ENCODE measurements around the gene COX18.

The COX18 gene, protein sequence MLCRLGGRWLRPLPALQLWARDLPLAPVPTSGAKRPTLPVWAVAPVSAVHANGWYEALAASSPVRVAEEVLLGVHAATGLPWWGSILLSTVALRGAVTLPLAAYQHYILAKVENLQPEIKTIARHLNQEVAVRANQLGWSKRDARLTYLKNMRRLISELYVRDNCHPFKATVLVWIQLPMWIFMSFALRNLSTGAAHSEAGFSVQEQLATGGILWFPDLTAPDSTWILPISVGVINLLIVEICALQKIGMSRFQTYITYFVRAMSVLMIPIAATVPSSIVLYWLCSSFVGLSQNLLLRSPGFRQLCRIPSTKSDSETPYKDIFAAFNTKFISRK

DNA sequence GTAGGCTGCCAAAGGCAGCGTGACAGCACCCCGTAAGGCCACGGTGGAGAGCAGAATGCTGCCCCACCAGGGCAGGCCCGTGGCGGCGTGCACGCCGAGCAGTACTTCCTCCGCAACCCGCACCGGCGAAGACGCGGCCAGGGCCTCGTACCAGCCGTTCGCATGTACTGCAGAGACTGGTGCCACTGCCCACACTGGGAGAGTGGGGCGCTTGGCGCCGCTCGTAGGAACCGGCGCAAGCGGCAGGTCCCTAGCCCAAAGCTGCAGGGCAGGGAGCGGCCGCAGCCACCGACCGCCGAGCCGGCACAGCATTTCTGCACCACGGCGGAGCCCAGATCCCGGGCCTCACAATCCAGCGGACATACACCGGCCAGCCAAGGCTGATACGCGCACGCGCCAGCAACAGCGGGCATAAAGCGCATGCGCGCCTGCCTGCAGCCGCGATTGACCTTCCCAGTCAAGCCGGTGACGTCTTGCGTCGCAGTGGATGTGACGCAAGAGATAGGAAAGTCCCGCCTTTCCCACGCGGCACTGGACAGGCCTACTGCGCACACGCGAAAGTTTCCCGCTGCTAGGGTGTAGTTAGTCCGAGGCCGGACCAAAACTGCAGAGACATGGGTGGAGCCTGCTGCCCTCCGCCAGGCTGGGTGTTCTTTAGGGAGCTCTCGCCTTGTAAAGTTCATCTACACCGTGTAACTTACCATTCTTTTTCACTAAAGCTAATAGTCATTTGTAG is at the start of gene COX18:
Gene COX18, minus strand, starts transcription at position 379 of the 736 bp plus-strand sequence. Its CDS starts 67 bp downstream, at position 312.
- peak; percentile 90 for DNase-seq (ENCODE audit: low read depth)

DNA sequence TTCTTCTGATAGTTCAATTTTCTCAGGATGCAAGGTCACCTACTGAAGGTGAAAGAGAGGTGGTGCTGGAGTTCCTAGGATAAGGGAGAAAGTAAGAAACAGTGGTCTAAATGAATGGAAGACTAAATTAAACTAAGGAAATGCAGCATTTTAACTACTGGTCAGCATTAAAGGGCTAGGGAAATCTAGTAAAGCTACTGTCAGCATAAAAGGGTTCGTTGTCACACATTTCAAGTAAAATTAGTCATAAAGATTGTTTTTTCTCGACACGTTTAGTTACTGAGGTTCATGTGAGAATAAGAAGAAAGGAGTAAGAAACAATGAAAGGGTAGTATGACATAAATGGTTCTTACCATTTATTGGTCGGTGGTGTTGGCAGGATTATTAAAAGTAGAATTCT is 40.0 kb upstream of the COX18 start:
- no peak for DNase-seq (ENCODE audit: low read depth)

DNA sequence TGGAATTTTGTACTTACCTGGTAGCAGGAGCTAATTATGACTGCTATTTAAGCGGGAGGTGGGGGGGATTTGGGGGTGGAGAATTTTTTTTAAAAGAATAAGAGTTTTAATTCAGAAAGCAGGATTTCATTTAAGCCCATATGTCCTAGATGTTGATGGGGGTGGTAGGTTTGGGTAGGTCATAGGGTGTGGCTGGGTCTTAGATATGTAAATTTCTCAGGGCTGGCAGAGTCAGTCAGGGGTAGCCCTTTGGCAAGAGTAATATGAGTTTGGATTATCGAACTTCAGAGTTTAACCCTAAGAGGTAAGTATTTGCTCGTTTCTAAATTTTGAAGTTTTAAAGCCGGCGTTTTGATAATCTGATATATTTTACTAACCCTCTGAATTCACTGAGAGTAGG is 35.2 kb upstream of the COX18 start:
- no peak for DNase-seq (ENCODE audit: low read depth)

DNA sequence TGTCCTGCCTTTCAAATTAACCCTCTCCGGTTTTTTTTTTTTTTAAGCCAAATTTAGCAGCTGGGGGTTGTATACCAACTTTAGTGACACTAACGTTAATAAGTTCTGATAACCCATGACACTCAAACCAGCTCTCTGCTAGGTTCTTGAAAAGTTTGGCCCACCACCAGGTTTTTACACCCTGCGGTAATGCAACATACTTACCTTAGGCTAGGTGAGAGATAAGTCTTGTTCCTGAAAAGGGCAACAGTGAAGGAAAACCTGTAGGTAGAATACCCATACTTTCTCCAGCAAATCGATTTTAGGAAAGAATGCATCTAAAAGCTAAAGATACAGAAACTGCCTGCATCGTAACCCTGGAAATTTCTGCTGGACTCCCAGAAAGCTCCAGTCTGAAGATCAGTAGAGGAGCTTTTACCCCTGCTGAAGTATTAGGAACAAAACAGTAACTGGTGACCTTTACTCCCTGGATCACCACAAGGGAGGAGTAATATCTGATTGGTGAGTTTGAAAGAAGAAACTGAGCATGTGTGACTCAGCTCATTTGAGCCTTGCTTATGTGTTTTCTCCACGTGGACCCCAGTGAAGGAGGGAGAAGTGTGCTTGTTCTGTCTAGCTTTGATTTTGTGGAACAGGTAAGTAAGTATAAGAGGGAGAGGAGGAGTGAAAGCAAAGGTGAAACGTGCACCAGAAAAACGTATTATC is 34.4 kb upstream of the COX18 start:
- no peak for DNase-seq (ENCODE audit: low read depth)

DNA sequence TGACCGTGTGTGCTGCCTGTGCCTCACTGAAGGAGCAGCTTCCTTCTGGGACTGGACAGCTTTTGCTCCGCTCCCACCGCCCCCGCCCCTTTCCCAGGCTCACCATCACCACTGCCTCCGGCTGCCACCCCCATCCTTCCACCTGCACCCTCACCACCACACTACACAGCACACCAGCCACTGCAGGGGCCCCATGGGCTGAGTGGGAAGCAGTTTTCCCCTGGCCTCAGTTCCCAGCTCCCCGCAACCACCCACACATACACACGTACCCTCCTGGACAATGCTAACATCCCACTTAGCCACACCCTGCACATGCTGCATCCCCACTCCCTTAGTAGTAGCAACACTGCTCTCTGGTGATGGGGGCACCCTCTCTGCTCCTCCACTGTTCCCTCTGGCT is 29.6 kb upstream of the COX18 start:
- no peak for DNase-seq (ENCODE audit: low read depth)

DNA sequence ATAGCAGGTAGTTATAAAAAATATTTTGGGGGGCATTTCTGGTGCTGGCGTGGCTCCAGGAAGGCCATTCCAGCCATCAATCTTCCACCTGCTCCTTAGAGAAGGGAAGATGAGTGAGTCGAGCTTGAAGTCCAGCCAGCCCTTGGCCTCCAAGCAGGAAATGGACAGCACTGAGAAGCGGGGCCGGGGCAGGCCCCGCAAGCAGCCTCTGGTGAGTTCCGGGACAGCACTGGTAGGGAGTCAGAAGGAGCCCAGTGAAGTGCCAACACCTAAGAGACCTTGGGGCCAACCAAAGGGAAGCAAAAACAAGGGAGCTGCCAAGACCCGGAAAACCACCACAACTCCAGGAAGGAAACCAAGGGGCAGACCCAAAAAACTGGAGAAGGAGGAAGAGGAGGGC is 29.2 kb upstream of the COX18 start:
- no peak for DNase-seq (ENCODE audit: low read depth)

DNA sequence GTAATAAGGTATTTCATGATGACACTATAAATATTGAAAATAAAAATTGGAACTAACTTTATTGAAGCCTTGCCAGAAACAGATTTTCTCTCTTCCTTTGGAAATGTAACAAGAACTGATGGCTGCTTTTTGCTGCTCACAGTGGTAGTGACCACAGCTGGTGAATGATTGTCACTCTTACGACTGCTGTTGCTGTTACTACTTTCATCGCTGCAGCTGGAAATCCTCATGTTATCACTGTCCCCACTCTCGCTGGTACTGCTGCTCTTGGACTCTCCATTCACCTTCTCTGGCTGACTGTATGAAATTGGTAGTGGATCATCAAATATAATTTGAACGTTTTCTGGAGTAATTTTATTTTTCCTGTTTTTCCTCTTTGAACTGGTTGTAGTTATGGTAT is 28.5 kb upstream of the COX18 start:
- DNase-seq (ENCODE audit: low read depth) = no peak

DNA sequence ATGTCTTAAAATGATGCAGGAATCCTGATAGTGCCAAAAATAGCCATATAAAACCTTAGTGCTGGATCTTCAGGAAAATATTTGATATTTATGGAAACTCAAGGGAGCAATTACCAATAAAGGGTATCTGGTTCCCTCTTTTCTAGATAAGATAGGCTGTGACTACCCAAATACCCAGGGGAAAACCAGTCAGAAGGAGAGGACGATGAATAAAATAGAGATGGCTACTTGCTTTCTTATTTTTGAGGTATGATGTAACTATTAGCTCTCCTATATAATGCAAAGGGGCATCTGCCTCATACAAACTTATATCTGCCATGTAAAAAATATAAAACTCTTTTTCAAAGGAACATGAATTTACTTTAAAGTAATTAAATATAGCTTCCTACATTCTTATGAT is 23.4 kb upstream of the COX18 start:
- no peak for DNase-seq (ENCODE audit: low read depth)

DNA sequence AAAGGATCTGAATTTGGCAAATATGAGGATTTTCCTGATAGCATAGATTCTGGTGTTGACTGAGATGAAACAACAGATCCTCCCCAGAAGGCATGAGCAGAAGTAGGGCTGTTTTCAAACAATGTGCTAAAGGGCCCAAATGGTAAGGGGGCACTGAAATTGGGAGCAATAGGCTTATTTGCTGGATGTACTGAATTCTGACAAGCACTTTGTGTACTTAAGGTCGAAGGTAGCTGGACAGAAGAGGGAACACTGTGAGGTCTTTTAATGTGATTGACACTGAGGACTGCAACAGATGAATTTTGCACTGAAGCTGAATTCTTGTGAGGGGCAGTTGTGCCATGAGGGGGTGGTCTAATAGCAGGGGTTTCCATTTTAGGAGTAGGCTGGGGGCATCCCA is 21.2 kb upstream of the COX18 start:
- no peak for DNase-seq (ENCODE audit: low read depth)

DNA sequence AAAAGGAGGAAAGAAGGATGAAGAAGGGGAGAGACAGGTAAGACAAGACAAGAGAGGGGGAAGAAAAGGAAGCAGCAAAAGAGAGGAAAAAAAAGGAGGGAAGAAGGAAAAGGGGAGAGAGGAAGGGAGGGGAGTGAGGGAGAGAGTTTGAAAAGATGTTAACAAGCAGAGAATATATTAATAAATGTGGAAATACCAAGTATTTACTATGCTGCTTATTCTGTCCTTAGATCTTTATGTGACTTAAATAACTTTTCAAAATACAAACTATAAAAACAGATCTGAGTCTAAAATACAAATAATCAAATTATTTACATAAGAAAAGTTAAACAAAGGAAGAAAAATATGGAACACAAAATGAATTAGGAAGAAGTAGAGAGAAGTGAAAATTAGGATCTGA is 18.4 kb upstream of the COX18 start:
- DNase-seq (ENCODE audit: low read depth) = no peak

DNA sequence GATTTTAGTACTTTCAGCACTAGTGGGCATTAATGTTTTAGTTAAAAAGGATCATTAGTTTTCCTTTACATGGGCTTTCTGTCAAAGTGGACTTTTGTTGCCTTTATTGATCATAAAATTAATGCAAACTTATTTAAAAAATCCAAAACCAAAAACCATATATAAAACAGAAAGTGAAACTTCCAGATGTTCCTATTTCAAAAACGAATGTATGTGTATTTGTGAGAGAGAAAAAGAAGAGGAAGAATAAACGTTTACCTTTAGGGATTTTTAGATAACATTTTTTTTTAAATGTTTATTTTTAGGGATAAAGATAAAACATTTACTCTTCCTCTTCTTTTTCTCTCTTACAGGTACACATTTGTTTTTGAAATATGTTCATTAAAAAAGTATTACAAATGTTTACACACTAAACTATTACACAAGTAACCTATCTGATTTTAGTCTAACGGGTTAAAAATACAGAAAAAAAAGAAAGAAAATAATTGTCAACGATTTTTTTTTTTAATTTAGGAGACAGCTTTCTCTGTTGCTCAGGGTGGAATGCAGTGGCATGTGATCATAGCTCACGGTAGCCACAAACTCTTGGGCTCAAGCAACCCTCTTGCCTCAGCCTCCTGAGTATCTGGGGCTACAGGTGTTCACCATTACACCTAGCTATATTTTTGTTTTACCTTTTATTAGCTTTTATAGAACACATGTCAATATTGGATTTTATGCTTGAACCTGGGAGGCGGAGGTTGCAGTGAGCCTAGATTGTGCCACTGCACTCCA is 16.8 kb upstream of the COX18 start:
- no peak for DNase-seq (ENCODE audit: low read depth)

DNA sequence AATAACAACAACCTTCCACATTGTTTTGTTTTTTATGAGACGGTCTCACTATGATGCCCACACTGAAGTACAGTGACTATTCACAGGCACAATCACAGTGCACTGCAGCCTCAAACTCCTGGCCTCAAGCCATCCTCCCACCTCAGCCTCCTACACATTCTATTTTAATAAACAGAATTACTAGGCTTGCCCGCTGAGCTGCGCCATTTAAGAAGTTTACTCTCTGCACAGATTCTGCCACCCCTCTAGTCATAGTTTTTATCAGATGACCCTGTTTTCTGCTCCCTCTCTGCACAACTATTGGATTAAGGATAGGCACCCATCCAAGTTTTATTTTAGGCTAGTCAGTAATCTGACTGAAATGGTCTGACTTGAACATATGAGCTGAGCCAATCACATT is 11.3 kb upstream of the COX18 start:
- DNase-seq (ENCODE audit: low read depth) = no peak

DNA sequence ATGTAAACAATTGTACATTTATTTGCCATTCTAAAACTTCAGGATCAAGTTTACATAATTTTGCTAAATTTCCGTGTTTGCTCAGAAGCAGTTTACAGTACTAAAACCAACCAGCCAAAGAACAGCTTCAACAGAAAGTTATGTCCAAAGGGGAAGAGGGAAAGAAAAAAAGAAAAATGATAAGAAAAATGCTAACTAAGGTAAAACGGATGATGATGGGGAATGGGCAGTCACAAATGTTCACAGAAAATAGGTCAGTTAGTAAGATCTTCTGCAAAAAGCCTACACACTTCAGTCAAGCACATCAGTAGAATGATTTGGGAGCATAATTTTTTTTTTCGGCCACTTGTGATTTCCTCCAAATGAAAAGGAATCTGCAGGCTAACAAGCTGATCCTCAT is 6.3 kb upstream of the COX18 start:
- no peak for DNase-seq (ENCODE audit: low read depth)

DNA sequence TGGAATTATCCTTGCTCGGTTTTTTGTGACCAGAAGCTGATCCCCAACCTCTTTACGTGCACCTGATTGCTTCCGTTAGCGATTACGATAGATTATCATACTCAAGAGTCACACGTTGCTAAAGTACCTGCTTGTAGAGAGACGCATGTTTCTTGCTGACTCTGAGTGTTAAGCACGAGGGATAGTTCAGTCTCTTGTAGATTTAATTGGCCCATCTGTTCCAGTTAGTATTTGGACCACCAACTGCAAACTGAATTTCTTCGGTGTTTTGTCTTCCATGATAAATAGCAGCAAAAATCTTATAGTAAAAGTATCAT is 516 bp upstream of the COX18 start:
- no peak for DNase-seq (ENCODE audit: low read depth)

DNA sequence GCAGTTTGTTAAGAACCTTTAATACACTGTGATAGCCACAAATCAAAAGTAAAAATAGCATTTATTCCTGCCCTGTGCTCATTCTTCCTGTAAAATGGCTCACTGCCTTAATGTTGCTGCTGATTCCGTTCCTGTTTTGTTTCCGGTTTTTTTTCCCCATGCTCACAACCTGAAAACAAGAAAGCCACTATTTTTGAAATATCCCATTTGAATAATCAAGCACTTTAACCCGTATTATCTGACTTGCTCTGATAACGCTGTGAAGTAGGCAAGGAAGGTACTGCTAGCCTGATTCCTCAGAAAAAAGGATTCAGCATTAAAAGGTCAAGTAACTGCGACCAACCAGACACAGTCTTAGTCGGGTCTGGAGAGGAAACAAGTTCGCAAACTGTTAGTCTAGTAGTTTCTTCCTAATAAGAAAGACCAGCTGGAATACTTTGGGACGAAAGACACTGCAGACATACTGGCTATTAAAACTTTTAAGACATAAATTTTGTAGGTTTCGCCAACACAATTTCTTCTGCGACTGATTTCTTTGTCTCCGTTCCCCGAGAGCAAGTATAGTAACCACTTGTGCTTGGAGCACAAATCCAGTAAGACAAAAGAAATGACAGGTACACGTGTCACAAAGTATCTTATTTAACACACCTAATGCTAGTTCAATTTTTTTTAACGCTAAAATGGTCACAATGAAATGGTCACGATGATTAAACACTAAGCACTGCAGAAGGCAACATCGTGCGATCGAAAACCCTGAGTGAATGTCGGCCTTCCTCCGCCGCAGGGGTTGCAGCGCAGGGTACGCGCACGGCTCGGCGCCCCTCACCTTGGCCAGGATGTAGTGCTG is 802 bp downstream of the COX18 start:
- DNase-seq (ENCODE audit: low read depth) = no peak

DNA sequence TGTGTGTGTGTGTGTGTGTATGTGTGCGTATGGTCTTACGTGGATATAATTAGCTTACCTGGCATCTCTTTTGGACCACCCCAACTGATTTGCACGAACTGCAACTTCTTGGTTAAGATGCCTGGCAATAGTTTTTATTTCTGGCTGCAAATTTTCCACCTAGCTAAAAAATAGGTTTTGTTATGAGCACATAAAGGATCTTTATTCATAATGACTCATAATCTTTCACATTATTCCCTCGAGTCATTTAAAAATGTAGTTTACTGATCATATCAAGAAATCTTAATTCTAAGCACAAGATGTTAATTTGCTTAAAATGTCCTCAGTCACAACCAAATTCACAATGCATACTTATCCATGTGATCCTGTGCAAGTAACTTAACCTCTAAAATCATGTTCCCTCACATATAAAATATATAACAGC is 1.5 kb downstream of the COX18 start:
- DNase-seq (ENCODE audit: low read depth) = no peak

DNA sequence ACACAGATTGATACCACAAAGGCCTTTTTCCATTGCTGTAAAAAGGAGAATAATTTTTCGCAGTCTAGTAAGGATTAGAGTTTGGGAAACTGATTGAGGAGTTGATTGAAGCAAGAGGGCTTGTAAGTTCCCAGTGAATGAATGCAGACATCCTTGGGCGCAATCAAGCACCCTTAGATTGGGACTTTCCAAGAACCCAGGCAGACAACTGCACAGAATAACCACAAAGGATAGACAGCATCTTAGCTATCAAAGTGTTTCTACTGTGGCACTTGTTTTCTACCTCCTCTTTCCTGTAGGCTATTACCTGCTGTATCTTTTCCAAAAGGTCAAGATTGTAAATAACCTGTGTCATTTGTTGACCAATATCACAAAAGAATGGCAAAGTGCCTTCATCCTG is 2.6 kb downstream of the COX18 start:
- DNase-seq (ENCODE audit: low read depth) = no peak

DNA sequence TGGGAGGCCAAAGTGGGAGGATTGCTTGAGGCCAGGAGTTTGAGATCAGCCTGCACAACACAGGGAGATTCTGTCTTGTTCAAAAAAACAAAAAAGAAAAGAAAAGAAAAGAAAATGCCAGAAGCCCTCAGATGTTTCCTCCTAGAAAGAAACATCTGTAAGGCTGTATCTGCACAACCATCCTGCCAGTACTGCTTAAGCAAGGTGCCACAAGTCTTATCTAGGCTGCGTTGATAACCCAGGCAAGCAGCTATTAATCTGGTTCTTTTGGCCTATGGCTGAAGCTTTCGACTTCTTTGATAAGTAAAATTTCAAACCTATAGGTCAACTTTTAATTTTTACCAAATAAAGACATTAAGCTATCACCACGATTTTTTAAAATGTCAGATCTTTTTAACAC is 3.1 kb downstream of the COX18 start:
- no peak for DNase-seq (ENCODE audit: low read depth)

DNA sequence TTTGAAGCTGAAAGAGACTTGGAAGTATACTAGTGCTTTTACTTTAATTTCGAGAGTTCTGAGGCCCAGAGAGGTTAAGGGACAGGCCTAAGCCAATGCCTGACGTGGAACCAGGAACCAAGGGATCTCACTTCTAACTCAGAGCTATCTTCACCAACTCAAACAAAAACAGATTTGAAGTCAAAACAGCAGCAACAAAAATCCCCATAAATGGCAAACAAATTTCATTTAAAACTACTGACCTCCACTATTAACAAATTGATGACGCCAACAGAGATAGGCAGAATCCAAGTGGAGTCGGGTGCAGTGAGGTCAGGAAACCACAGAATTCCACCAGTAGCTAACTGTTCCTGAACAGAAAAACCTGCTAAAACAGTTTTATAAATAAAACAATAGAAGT is 5.0 kb downstream of the COX18 start:
- DNase-seq (ENCODE audit: low read depth) = no peak

DNA sequence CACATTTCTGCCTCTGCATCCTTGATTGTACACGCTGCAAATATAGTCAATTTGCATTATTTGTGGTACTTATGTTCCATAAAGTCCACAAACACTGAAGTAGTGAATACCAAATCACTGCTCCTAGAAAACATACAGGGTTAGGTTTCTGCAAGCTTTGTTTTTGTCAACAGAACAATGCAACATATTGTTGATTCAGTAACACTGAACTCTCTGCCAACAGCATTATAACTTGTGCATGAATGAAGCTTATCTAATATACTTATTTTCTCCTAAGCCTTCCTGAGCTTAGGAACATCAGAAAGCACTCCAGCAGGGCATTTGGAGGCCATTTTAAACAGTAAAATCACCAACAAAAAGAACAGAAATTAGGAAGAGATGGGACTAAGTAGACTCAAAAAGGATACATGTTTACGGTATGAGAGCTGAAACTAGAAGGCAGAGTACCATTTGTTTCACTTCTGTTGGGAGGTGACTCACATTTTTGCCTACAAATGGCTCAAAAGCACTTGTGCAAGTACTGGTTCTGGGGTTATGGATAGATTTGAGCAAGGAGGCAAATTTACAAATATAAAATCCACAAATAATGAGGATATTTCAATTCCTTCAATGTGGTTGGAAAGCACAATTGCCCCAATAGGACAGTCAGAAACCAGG is 14.1 kb downstream of the COX18 start:
- no peak for DNase-seq (ENCODE audit: low read depth)

DNA sequence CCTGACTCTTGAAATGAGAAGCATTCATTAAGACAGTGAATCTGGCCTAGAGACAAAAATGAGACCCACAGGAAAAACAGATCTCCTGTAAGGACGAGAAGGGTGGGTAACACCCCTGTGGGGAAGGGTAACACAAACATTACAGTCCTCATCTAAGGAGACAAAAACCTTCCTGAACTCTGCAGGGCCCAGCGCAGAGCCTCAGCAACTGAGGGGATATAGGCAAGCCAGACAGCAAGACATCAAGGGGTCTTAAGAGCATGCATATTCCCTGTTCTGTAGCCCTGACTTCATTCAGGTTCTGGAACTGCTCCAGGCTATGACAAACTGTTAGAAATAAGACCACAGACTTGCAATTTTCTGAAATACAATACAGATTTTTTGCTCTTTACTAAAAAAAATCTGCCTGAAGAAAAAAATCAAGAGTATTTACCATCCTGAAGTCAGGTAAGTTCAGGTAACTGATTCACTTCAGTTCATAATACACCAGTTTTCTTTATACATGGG is 15.5 kb downstream of the COX18 start:
- DNase-seq (ENCODE audit: low read depth) = no peak
